Mammary epithelial cell (primary cell): ENCODE measurements around the gene KCNJ14.

ENCODE experiments used
- CTCF ChIP-seq, 2 donors: IDR thresholded peaks in 1 of 2; conservative IDR thresholded peaks in 1 of 2; 2 replicates each; pipeline ENCODE4 v1.5.1; 2011 to 2012; ENCODE audit warnings: inconsistent platforms in 2 of 2, low read length in 2 of 2, mild to moderate bottlenecking in 2 of 2, control low read depth in 1 of 2, low read depth in 1 of 2; ENCODE audit not compliant: insufficient read depth in 1 of 2; ENCODE audit errors: extremely low read depth in 1 of 2
- EZH2 ChIP-seq: IDR thresholded peaks from 2 replicates; pipeline ENCODE4 v1.6.1; 2012; ENCODE audit warnings: low read length, inconsistent platforms, borderline replicate concordance

- TF ChIP-seq CTCF (conservative IDR thresholded peaks at IDR 0.05 in 1 of 2, IDR thresholded peaks at IDR 0.05 in 1 of 2; ENCODE audit: extremely low read depth in 1 of 2, insufficient read depth in 1 of 2, low read depth in 1 of 2, low read length in 2 of 2) (no peak), EZH2 (no peak)
These were observed 29.7 kb downstream of the KCNJ14 start for GRCh38 chr19:48484931-48485612.
